HEK293T (cell line): ENCODE measurements around the gene SRPX2.

Experiments
- CTCF ChIA-PET: fragments of 350-600 bp; formaldehyde crosslinking; extraction: SDS; loops from one replicate; lab custom pipeline; 2021; ENCODE audit warnings: antibody characterized with exemption, inconsistent platforms; lab: Yijun Ruan, JAX
- POLR2A ChIA-PET: fragments of 350-600 bp; formaldehyde crosslinking; extraction: SDS; loops from one replicate; lab custom pipeline; 2020; ENCODE audit warnings: antibody characterized with exemption, inconsistent platforms; lab: Yijun Ruan, JAX
- DNase-seq: peaks from one replicate; pipeline ENCODE4 v3.0.0; 2012; ENCODE audit warnings: mixed read lengths; ENCODE audit errors: extremely low spot score
- ARNT ChIP-seq: fragments of 450-650 bp; IDR thresholded peaks from 2 replicates; pipeline ENCODE4 v1.6.1; 2017; ENCODE audit warnings: mild to moderate bottlenecking
- BHLHE40 ChIP-seq: fragments of 450-650 bp; IDR thresholded peaks from 2 replicates; pipeline ENCODE4 v1.6.1; 2016; ENCODE audit warnings: mild to moderate bottlenecking, moderate library complexity, borderline replicate concordance
- CTBP1 ChIP-seq: fragments of 450-650 bp; IDR thresholded peaks from 2 replicates; pipeline ENCODE4 v1.6.1; 2016; ENCODE audit warnings: borderline replicate concordance
- ELF4 ChIP-seq: fragments of 450-650 bp; IDR thresholded peaks from 2 replicates; pipeline ENCODE4 v1.6.1; 2017; ENCODE audit warnings: antibody characterized with exemption
- FOXA1 ChIP-seq: fragments of 450-650 bp; IDR thresholded peaks from 2 replicates; pipeline ENCODE4 v1.6.1; 2016; ENCODE audit warnings: mild to moderate bottlenecking
- FOXK2 ChIP-seq: fragments of 450-650 bp; IDR thresholded peaks from 2 replicates; pipeline ENCODE4 v1.6.1; 2016; ENCODE audit warnings: mild to moderate bottlenecking
- FOXM1 ChIP-seq: fragments of 450-650 bp; IDR thresholded peaks from 2 replicates; pipeline ENCODE4 v1.6.1; 2017; ENCODE audit warnings: mild to moderate bottlenecking, borderline replicate concordance
- HDGF ChIP-seq: fragments of 450-650 bp; IDR thresholded peaks from 2 replicates; pipeline ENCODE4 v1.6.1; 2017; ENCODE audit warnings: antibody characterized with exemption, borderline replicate concordance
- L3MBTL2 ChIP-seq: fragments of 450-650 bp; conservative IDR thresholded peaks from 2 replicates; pipeline ENCODE4 v1.6.1; 2016; ENCODE audit warnings: mild to moderate bottlenecking
- LEF1 ChIP-seq: fragments of 450-650 bp; IDR thresholded peaks from 2 replicates; pipeline ENCODE4 v1.6.1; 2017; ENCODE audit warnings: mild to moderate bottlenecking, borderline replicate concordance
- NFRKB ChIP-seq: fragments of 450-650 bp; IDR thresholded peaks from 2 replicates; pipeline ENCODE4 v1.6.1; 2016; ENCODE audit warnings: mild to moderate bottlenecking, moderate library complexity
- SP1 ChIP-seq: fragments of 450-650 bp; IDR thresholded peaks from 2 replicates; pipeline ENCODE4 v1.6.1; 2017
- SUZ12 ChIP-seq: fragments of 450-650 bp; IDR thresholded peaks from 2 replicates; pipeline ENCODE4 v1.6.1; 2016; ENCODE audit warnings: mild to moderate bottlenecking
- TARDBP ChIP-seq: fragments of 450-650 bp; IDR thresholded peaks from 2 replicates; pipeline ENCODE4 v1.6.1; 2016
- ZNF384 ChIP-seq: fragments of 450-650 bp; IDR thresholded peaks from 2 replicates; pipeline ENCODE4 v1.6.1; 2016
- TF ChIP-seq, protein P1 (sequence below): fragments of 450-650 bp; IDR thresholded peaks from 2 replicates; pipeline ENCODE4 v1.6.1; 2016

Gene SRPX2

DNA sequence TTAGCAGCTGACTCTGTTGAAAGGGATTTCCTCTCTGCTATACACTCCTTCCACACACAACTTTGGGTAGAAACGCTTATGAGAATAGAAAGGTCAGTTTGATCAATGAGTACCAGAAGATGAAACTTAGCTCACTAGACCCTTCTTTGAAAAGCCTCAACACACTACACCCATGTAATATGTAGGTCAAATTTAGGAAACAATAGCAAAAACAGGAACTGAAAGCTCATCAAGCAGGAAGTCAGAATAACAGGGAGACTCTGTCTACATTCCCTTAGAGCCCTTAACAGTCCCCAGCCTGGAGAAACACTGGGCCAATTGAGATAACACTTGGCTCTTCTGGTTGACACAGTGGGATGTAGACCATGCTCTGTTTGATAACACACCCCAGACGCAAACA lies 30.7 kb downstream of the SRPX2 start:
- CTCF ChIA-PET: interaction anchor here (1.0 to 1.9 kb wide), 3 partner anchors 21 to 94 kb away, joined by 3 to 16 read pairs (median 3); partner anchors contain the start of gene SYTL4
- TF ChIP-seq FOXA1: no peak
- TF ChIP-seq, protein P1, sequence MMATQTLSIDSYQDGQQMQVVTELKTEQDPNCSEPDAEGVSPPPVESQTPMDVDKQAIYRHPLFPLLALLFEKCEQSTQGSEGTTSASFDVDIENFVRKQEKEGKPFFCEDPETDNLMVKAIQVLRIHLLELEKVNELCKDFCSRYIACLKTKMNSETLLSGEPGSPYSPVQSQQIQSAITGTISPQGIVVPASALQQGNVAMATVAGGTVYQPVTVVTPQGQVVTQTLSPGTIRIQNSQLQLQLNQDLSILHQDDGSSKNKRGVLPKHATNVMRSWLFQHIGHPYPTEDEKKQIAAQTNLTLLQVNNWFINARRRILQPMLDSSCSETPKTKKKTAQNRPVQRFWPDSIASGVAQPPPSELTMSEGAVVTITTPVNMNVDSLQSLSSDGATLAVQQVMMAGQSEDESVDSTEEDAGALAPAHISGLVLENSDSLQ: no peak
- TF ChIP-seq CTBP1: no peak
- TF ChIP-seq FOXM1: no peak
- no peak for TF ChIP-seq HDGF
- TF ChIP-seq NFRKB: no peak
- DNase-seq: no peak
- POLR2A ChIA-PET: no interaction called here

DNA sequence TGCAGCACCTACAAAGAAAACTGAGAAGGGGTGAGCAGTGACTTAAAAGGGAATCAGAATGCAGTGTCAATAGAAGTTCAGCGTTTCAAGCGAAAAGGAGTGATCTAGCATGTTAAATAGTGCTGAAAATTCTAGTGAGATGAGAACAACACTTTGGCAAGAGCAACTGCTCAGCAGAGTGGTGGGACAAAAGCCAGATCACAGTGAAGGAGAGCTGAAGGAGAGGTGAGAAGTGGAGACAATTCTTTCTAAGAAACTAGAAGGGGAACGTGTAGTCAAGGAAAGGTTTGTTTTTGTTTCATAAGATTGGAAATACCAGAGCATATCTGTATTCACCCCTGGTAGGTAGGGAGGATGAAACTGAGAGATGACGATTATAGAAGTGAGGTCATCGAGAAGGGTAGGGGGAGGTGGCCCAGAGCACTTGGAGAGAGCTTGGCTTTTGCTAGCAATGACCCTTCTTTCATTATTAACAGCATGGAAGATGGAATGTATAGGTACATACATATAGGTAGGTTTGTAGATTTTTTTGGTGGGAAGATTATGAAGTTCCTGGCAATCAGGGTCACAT lies 33.7 kb downstream of the SRPX2 start:
- CTCF ChIA-PET: interaction anchor here (1.6 kb wide), 1 partner anchor 91 kb away, joined by 4 read pairs; no protein-coding TSS in a partner anchor
- POLR2A ChIA-PET: no interaction called here
- TF ChIP-seq TARDBP (no peak), LEF1 (no peak), ARNT (no peak), BHLHE40 (no peak), L3MBTL2 (no peak), CTBP1 (no peak), ELF4 (no peak), FOXK2 (no peak)
- DNase-seq: no peak

DNA sequence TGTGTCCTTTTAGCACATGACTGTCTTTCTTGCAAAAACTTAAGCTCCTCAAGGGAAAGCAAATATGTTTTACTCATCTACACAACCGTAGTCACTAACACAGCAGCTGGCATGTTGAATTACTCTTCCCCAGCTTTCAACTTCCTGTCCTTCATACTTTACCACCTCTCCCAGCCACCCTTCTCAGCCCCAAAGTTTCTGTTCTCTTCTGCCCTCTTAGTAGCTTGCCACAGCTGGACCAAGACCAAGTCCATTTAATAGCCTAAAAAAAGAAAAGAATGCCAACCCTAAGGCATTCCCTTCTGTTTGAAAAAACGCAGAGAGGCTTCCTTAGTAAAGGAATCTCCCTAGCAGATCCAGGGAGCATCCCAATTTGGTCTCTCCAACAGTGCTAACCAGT lies 36.8 kb downstream of the SRPX2 start:
- CTCF ChIA-PET: interaction anchor here (2.6 kb wide), 1 partner anchor 88 kb away, joined by 15 read pairs; no protein-coding TSS in a partner anchor
- TF ChIP-seq ARNT (no peak), L3MBTL2 (no peak), FOXM1 (no peak), HDGF (no peak), ELF4 (no peak), FOXK2 (no peak), SP1 (no peak), CTBP1 (no peak), LEF1 (no peak), TARDBP (no peak), BHLHE40 (no peak), FOXA1 (no peak), ZNF384 (no peak)
- no peak for DNase-seq
- POLR2A ChIA-PET: no interaction called here

DNA sequence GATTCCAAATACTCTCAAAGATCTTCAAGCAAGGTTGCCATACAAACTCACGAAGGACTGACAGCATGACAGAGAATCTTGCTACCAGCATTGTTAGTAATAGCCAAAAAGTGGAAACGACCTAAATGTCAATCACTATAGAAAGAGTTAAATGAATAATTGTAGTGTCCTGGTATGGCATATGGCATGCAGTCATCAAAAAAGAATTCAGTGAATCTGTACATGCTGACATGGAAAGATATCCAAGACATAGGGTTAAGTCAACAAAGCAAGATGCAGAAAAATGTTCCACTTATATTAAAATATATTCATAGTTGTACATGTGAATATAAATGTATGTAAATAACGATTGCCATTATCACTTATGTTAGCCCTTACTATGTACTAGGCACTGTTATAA lies 37.6 kb downstream of the SRPX2 start:
- ChIA-PET POLR2A (no interaction called here), CTCF (no interaction called here)
- TF ChIP-seq FOXM1: no peak
- DNase-seq: no peak

DNA sequence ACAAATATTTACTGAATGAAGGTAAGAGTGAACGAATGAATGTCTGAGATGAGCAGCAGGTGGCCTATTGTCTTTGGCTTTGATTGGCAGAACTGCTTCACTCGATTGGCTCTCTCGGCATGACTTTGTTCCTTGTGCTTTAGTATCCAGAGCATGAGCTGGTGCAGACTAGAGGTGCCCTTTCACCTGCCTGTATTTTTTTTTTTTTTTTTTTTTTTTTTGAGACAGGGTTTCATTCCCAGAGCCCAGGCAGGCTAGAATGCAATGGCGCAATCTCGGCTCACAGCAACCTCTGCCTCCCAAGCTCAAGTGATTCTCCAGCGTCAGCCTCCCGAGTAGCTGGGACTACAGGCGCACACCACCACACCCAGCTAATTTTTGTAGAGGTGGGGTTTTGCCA lies 38.9 kb downstream of the SRPX2 start:
- DNase-seq: no peak
- ChIA-PET POLR2A (no interaction called here), CTCF (interaction anchor here (1.9 to 7.2 kb wide), 2 partner anchors 11 to 85 kb away, joined by 7 to 83 read pairs; no protein-coding TSS in a partner anchor)
- TF ChIP-seq NFRKB: no peak
- TF ChIP-seq HDGF: no peak
- TF ChIP-seq L3MBTL2: no peak
- TF ChIP-seq LEF1: no peak
- TF ChIP-seq FOXM1: no peak
- no peak for TF ChIP-seq FOXA1
- TF ChIP-seq BHLHE40: no peak
- TF ChIP-seq ZNF384: no peak
- no peak for TF ChIP-seq FOXK2
- TF ChIP-seq ELF4: no peak
- no peak for TF ChIP-seq SUZ12
- no peak for TF ChIP-seq ARNT
- TF ChIP-seq CTBP1: no peak
- TF ChIP-seq, protein P1: no peak
- no peak for TF ChIP-seq SP1
- no peak for TF ChIP-seq TARDBP

DNA sequence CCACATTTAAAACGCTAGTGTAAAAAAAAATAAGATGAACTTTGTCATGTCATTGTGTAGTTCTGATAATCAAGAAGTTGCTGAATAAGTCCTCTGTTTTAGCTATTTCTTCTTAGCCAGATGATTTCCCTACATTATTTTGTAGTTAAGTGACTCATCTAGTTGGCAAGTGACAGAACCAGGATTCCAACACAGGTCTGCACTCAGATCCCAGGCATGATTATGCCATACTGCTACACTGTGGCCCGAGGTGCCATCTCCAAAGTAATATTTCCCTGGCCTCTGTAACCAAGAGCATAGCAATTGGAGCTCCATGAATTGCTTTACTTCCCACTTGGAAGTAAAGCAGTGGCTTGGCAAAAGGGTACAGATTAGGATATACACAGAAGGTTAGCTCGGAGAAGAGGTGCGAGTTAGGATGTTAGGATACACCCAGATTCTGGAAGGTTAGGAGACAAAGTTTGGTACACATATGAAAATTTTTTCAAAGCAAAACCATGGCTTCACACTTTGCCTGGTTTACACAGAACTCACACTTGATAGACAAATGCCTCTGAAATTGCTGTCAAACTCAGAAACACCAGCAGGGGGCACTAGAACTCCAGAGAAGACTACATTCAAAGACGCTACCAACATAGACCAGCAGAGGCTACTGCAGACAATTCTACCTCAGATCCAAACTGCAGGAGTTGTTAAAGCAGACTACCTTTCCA lies 41.4 kb downstream of the SRPX2 start:
- POLR2A ChIA-PET: interaction anchor here (0.6 kb wide), 1 partner anchor 66 kb away, joined by 3 read pairs; no protein-coding TSS in a partner anchor
- CTCF ChIA-PET: interaction anchor here (0.6 to 7.2 kb wide), 8 partner anchors 14 to 140 kb away, joined by 3 to 83 read pairs (median 4); no protein-coding TSS in a partner anchor

More for the DNA sequence above, 41.4 kb downstream of the SRPX2 start:
- peak; percentile 84 for DNase-seq
- TF ChIP-seq BHLHE40 (no peak), FOXM1 (no peak), HDGF (no peak), ARNT (no peak), FOXK2 (no peak), ELF4 (no peak), SUZ12 (no peak), CTBP1 (no peak), ZNF384 (no peak), TARDBP (no peak), SP1 (no peak), FOXA1 (no peak), L3MBTL2 (no peak), NFRKB (no peak), LEF1 (no peak)
- TF ChIP-seq, protein P1: no peak
